Ishikawa (cell line): ENCODE results near the gene SLC9A7.

ENCODE experiments used
- CEBPB ChIP-seq: IDR thresholded peaks from 2 replicates; pipeline ENCODE4 v1.6.1; 2012
- EGR1 ChIP-seq: IDR thresholded peaks from 2 replicates; pipeline ENCODE4 v1.6.1; 2012
- EP300 ChIP-seq: IDR thresholded peaks from 2 replicates; pipeline ENCODE4 v1.6.1; 2012; ENCODE audit warnings: borderline replicate concordance
- FOXM1 ChIP-seq: IDR thresholded peaks from 2 replicates; pipeline ENCODE4 v1.6.1; 2012; ENCODE audit warnings: low read depth, borderline replicate concordance
- RAD21 ChIP-seq: IDR thresholded peaks from 2 replicates; pipeline ENCODE4 v1.6.1; 2012; ENCODE audit warnings: low read depth
- TCF12 ChIP-seq: IDR thresholded peaks from 2 replicates; pipeline ENCODE4 v1.6.1; 2012; ENCODE audit warnings: low read depth
- TEAD4 ChIP-seq: IDR thresholded peaks from 2 replicates; pipeline ENCODE4 v1.6.1; 2012
- YY1 ChIP-seq: IDR thresholded peaks from 2 replicates; pipeline ENCODE4 v1.6.1; 2012; ENCODE audit warnings: low read depth
- TF ChIP-seq, protein P1 (sequence below): IDR thresholded peaks from 2 replicates; pipeline ENCODE4 v1.6.1; 2012
- TF ChIP-seq, protein P2 (sequence below): IDR thresholded peaks from 2 replicates; pipeline ENCODE4 v1.6.1; 2012

- TF ChIP-seq FOXM1, result no peak
- no peak for TF ChIP-seq EP300
- no peak for TF ChIP-seq YY1
- no peak for TF ChIP-seq RAD21
- no peak for TF ChIP-seq EGR1
- TF ChIP-seq, protein P1, sequence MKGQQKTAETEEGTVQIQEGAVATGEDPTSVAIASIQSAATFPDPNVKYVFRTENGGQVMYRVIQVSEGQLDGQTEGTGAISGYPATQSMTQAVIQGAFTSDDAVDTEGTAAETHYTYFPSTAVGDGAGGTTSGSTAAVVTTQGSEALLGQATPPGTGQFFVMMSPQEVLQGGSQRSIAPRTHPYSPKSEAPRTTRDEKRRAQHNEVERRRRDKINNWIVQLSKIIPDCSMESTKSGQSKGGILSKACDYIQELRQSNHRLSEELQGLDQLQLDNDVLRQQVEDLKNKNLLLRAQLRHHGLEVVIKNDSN, result no peak
- no peak for TF ChIP-seq CEBPB
- TF ChIP-seq TCF12, result no peak
- TF ChIP-seq, protein P2, sequence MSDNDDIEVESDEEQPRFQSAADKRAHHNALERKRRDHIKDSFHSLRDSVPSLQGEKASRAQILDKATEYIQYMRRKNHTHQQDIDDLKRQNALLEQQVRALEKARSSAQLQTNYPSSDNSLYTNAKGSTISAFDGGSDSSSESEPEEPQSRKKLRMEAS, result no peak
- TF ChIP-seq TEAD4, result no peak
Measured at GRCh38 chrX:46582966-46583365, 176.0 kb downstream of the SLC9A7 start.
